Measurements from ENCODE around the gene PREP.

DNA sequence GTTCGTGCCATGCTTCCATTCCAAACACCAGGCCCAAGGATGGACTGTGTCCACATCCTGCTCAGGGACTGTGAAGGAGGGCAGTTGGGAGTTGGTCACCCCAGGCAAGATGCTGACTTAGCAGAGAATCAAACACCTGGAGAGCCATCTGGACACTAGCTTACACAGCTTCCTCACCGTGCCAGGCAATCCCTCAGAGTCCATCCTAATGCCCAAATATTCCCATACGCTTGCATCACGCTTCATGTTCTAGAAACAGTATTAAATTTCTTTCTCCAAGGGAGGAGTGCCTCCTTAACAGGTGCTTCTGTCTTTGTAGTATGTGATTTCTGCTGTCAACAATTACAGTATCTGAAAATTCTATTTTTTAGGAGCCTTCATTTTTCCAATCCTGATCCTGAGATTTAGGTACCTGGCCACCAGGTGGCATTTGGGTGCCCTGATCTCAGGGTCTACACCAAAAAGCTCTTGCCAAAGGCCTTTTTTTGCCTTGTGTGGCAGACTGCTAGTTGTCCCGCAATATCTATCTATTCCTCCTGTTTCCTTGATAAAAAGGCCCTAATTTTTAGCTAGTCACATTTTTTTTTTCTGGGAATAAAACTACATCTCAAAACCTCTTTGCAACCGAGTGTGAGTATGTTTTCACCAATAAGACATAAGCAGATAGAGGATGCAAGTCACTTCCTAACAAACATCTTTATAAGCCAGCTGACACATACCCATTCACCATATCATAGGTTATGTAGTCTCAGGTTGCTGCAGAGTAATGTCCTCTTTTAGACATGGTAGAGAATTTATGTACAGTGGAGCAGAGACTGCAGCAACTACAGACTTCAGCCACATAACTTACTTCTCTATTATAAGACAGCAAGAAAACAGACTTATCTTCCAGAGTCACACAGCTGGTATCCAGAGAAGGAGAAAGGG, 85.0 kb downstream of the PREP start:
- no peak for TF ChIP-seq POLR2A (IDR thresholded peaks at IDR 0.05)
- TF ChIP-seq, protein P1, sequence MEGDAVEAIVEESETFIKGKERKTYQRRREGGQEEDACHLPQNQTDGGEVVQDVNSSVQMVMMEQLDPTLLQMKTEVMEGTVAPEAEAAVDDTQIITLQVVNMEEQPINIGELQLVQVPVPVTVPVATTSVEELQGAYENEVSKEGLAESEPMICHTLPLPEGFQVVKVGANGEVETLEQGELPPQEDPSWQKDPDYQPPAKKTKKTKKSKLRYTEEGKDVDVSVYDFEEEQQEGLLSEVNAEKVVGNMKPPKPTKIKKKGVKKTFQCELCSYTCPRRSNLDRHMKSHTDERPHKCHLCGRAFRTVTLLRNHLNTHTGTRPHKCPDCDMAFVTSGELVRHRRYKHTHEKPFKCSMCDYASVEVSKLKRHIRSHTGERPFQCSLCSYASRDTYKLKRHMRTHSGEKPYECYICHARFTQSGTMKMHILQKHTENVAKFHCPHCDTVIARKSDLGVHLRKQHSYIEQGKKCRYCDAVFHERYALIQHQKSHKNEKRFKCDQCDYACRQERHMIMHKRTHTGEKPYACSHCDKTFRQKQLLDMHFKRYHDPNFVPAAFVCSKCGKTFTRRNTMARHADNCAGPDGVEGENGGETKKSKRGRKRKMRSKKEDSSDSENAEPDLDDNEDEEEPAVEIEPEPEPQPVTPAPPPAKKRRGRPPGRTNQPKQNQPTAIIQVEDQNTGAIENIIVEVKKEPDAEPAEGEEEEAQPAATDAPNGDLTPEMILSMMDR (IDR thresholded peaks at IDR 0.05), result peak in 4 of 7 experiments; percentile 11 to 42 (median 34)
